ENCODE measurements around the gene BANP. TPM values are rescaled to one million over a fixed set of nuclear protein-coding genes. Genes with fewer than 3 reads are reported as not detected.
"Not testable (repeated sequence)": the region's sequence is repeated elsewhere in the genome, so short reads cannot be mapped to it uniquely, and the experiment has no call there.

Gene BANP
- total and polyA plus RNA-seq, 4 donors = 10.3 to 56.6 (median 20.1) TPM

GRCh38 chr16:88025828-88026555 is 74.8 kb downstream of the BANP start:
- H3K9me3 ChIP-seq (ENCODE audit: control insufficient read depth in 4 of 4, insufficient read depth in 3 of 4, low read length in 3 of 4); H3K9ac ChIP-seq (ENCODE audit: insufficient read depth in 1 of 2, low read length in 2 of 2); H3K27me3 ChIP-seq (ENCODE audit: control insufficient read depth in 3 of 3, insufficient read depth in 3 of 3, low read length in 2 of 3); H3K27ac ChIP-seq (ENCODE audit: low read depth in 1 of 2, low read length in 1 of 2); ATAC-seq (ENCODE audit: insufficient read depth, low FRiP score); DNase-seq; H3K4me1 ChIP-seq (ENCODE audit: control insufficient read depth in 5 of 5, insufficient read depth in 5 of 5, low read length in 5 of 5); H3K4me3 ChIP-seq: not testable (repeated sequence)
- H3K36me3 ChIP-seq (ENCODE audit: control insufficient read depth in 4 of 4, insufficient read depth in 4 of 4, low read length in 4 of 4) = peaks cover 0 to 16% (median 4%) of the 10 kb centered on the region in 4 donors
- WGBS, 2 donors = 93 to 95% methylated on average over 24 of the region's 24 CpGs

GRCh38 chr16:88026964-88027938 is 76.0 kb downstream of the BANP start:
- DNase-seq = no peak

GRCh38 chr16:88028177-88028930 is 77.1 kb downstream of the BANP start:
- not testable (repeated sequence) for H3K27me3 ChIP-seq (ENCODE audit: control insufficient read depth in 3 of 3, insufficient read depth in 3 of 3, low read length in 2 of 3); H3K4me3 ChIP-seq; H3K9ac ChIP-seq (ENCODE audit: insufficient read depth in 1 of 2, low read length in 2 of 2); ATAC-seq (ENCODE audit: insufficient read depth, low FRiP score); DNase-seq; H3K27ac ChIP-seq (ENCODE audit: low read depth in 1 of 2, low read length in 1 of 2); H3K9me3 ChIP-seq (ENCODE audit: control insufficient read depth in 4 of 4, insufficient read depth in 3 of 4, low read length in 3 of 4); H3K4me1 ChIP-seq (ENCODE audit: control insufficient read depth in 5 of 5, insufficient read depth in 5 of 5, low read length in 5 of 5)
- peaks cover 0 to 17% (median 4%) of the 10 kb centered on the region in 4 donors for H3K36me3 ChIP-seq (ENCODE audit: control insufficient read depth in 4 of 4, insufficient read depth in 4 of 4, low read length in 4 of 4)
- 91 to 95% methylated on average over 13 of the region's 13 CpGs for WGBS, 2 donors

More at GRCh38 chr16:88026964-88027938, 76.0 kb downstream of the BANP start:
- H3K27me3 ChIP-seq (ENCODE audit: control insufficient read depth in 3 of 3, insufficient read depth in 3 of 3, low read length in 2 of 3) = no peaks in the 10 kb centered on the region
- peaks cover 0 to 5% (median 2%) of the 10 kb centered on the region in 5 donors for H3K4me1 ChIP-seq (ENCODE audit: control insufficient read depth in 5 of 5, insufficient read depth in 5 of 5, low read length in 5 of 5)
- peaks cover 0 to 16% (median 4%) of the 10 kb centered on the region in 4 donors for H3K36me3 ChIP-seq (ENCODE audit: control insufficient read depth in 4 of 4, insufficient read depth in 4 of 4, low read length in 4 of 4)
- 96 to 97% methylated on average over 49 to 51 of the region's 51 CpGs for WGBS, 2 donors
- no peaks in the 10 kb centered on the region for H3K9me3 ChIP-seq (ENCODE audit: control insufficient read depth in 4 of 4, insufficient read depth in 3 of 4, low read length in 3 of 4)
- no peak overlapping the region for H3K4me3 ChIP-seq
- ATAC-seq (ENCODE audit: insufficient read depth, low FRiP score) = no peak
- no peak overlapping the region for H3K27ac ChIP-seq (ENCODE audit: low read depth in 1 of 2, low read length in 1 of 2)
- no peak overlapping the region for H3K9ac ChIP-seq (ENCODE audit: insufficient read depth in 1 of 2, low read length in 2 of 2)
- TF ChIP-seq CTCF (IDR thresholded peaks at IDR 0.05; ENCODE audit: control extremely low read depth, extremely low read depth) = no peak

GRCh38 chr16:88030498-88030897 is 79.3 kb downstream of the BANP start:
- 94 to 97% methylated on average over 8 of the region's 8 CpGs for WGBS, 2 donors
- DNase-seq (no peak), ATAC-seq (ENCODE audit: insufficient read depth, low FRiP score) (no peak)
- TF ChIP-seq CTCF (IDR thresholded peaks at IDR 0.05; ENCODE audit: control extremely low read depth, extremely low read depth) = no peak
- Histone ChIP-seq H3K4me3 (no peak overlapping the region), H3K9me3 (ENCODE audit: control insufficient read depth in 4 of 4, insufficient read depth in 3 of 4, low read length in 3 of 4) (no peaks in the 10 kb centered on the region), H3K27me3 (ENCODE audit: control insufficient read depth in 3 of 3, insufficient read depth in 3 of 3, low read length in 2 of 3) (no peaks in the 10 kb centered on the region), H3K36me3 (ENCODE audit: control insufficient read depth in 4 of 4, insufficient read depth in 4 of 4, low read length in 4 of 4) (peaks cover 3 to 23% (median 5%) of the 10 kb centered on the region in 4 donors), H3K4me1 (ENCODE audit: control insufficient read depth in 5 of 5, insufficient read depth in 5 of 5, low read length in 5 of 5) (peaks cover 0 to 8% (median 2%) of the 10 kb centered on the region in 5 donors), H3K9ac (ENCODE audit: insufficient read depth in 1 of 2, low read length in 2 of 2) (no peak overlapping the region), H3K27ac (ENCODE audit: low read depth in 1 of 2, low read length in 1 of 2) (no peak overlapping the region)

- ATAC-seq (ENCODE audit: insufficient read depth, low FRiP score) = not testable (repeated sequence)
- H3K36me3 ChIP-seq (ENCODE audit: control insufficient read depth in 4 of 4, insufficient read depth in 4 of 4, low read length in 4 of 4) = peaks cover 3 to 24% (median 5%) of the 10 kb centered on the region in 4 donors
These were observed 79.7 kb downstream of the BANP start for GRCh38 chr16:88030961-88031360.

More at GRCh38 chr16:88030961-88031360, 79.7 kb downstream of the BANP start:
- H3K9me3 ChIP-seq (ENCODE audit: control insufficient read depth in 4 of 4, insufficient read depth in 3 of 4, low read length in 3 of 4); H3K9ac ChIP-seq (ENCODE audit: insufficient read depth in 1 of 2, low read length in 2 of 2); DNase-seq; H3K27ac ChIP-seq (ENCODE audit: low read depth in 1 of 2, low read length in 1 of 2); H3K4me1 ChIP-seq (ENCODE audit: control insufficient read depth in 5 of 5, insufficient read depth in 5 of 5, low read length in 5 of 5); H3K4me3 ChIP-seq; H3K27me3 ChIP-seq (ENCODE audit: control insufficient read depth in 3 of 3, insufficient read depth in 3 of 3, low read length in 2 of 3): not testable (repeated sequence)
- 95 to 97% methylated on average over 7 to 9 of the region's 9 CpGs for WGBS, 2 donors

All from lung (tissue), 12 donors.